Measurements from ENCODE around the gene ZNF530.

DNA sequence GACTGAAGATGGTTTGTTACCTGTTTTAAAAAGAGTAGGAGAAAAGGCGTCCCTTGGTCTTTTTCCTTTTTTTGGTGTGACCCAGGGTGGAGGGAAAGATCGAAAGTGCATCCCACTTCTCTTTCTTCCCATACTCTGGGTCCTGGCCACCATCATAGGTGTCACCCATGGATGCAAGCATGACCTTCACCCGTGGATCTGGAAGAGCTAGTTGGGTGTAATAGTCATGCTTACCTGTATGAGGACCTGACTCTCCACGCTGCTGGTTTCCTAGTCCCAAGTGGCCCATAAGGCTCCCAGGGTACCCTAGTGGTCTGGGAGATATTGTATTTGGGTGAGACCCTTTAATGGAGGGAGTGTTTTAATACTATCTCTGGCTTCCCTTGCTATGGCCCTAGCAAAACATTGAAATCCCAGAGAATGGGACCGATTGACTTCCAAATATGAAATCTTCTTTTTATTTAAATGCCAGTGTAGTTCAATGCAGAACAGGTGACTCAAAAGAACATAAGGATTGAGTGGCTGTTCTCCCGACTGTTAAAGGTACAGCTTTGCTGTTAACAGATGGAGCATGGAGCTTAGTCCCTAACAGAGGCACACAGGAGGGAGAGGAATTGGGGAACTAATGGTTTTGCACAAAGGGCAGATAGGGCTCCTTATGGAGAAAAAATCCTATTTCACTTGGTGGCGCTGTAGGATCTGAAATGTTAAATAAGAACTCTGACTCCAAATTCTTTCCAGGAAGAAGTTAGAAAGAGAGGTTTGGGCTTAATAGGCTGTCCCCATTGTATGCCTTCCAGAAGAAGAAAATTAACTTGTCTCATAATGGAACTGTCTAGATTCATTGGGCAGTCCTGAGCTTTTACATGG lies 33.1 kb upstream of the ZNF530 start:
- TF ChIP-seq CTCF (IDR thresholded peaks at IDR 0.05) (no peak), EZH2 (IDR thresholded peaks at IDR 0.05) (no peak)

All from neural progenitor cell (in vitro differentiated cells).